GM23338 (cell line): Measurements from ENCODE around the gene SEPHS1. TPM values are rescaled to one million over a fixed set of nuclear protein-coding genes. Genes with fewer than 3 reads are reported as not detected.

Experiments used
- ATAC-seq: fragments of 200-7000 bp; cut with Tn5 transposase; 3 replicates; pipeline ENCODE4 v1.9.1; 2020
- DNase-seq: peaks from one replicate; pipeline ENCODE4 v3.0.0-alpha.2; 2015; ENCODE audit warnings: low spot score
- H2AFZ ChIP-seq: fragments of 200-600 bp; sonication (generic); 2 replicates; pipeline ENCODE4 v1.8.0; 2016; ENCODE audit warnings: antibody characterized with exemption, mild to moderate bottlenecking, moderate library complexity
- H3F3A ChIP-seq: fragments of 200-600 bp; sonication (generic); replicated peaks from 2 replicates; pipeline ENCODE4 v1.8.0; 2017; ENCODE audit warnings: antibody characterized with exemption, mixed run types, low read depth
- H3K27ac ChIP-seq: fragments of 200-600 bp; sonication (generic); 2 replicates; pipeline ENCODE4 v1.6.1; 2016; ENCODE audit warnings: low read depth
- H3K27me3 ChIP-seq: fragments of 200-600 bp; sonication (generic); 2 replicates; pipeline ENCODE4 v1.8.0; 2016; ENCODE audit warnings: mild to moderate bottlenecking, mixed run types, moderate library complexity; ENCODE audit not compliant: insufficient read depth
- H3K36me3 ChIP-seq: fragments of 200-600 bp; sonication (generic); 2 replicates; pipeline ENCODE4 v1.8.0; 2016; ENCODE audit warnings: mild to moderate bottlenecking; ENCODE audit not compliant: insufficient read depth
- H3K4me1 ChIP-seq: fragments of 200-600 bp; sonication (generic); 2 replicates; pipeline ENCODE4 v1.8.0; 2016; ENCODE audit warnings: mild to moderate bottlenecking, moderate library complexity; ENCODE audit not compliant: insufficient read depth
- H3K4me2 ChIP-seq: fragments of 200-600 bp; sonication (generic); 2 replicates; pipeline ENCODE4 v1.7.1; 2017; ENCODE audit warnings: mixed run types
- H3K4me3 ChIP-seq: fragments of 200-600 bp; sonication (generic); 2 replicates; pipeline ENCODE4 v1.6.1; 2016; ENCODE audit warnings: mixed run types
- H3K79me2 ChIP-seq: fragments of 200-600 bp; sonication (generic); replicated peaks from 2 replicates; pipeline ENCODE4 v1.8.0; 2017; ENCODE audit warnings: mild to moderate bottlenecking; ENCODE audit not compliant: insufficient read depth
- H3K9me2 ChIP-seq: fragments of 200-600 bp; sonication (generic); 2 replicates; pipeline ENCODE4 v1.8.0; 2017; ENCODE audit not compliant: insufficient read depth
- H4K20me1 ChIP-seq: fragments of 200-600 bp; sonication (generic); replicated peaks from 2 replicates; pipeline ENCODE4 v1.8.0; 2017; ENCODE audit warnings: mild to moderate bottlenecking; ENCODE audit not compliant: insufficient read depth
- H3K27ac Mint-ChIP-seq: 2 replicates; pipeline ENCODE4 v1.8.0; 2020; ENCODE audit warnings: inconsistent platforms, mild to moderate bottlenecking, moderate library complexity, mixed read lengths
- H3K27me3 Mint-ChIP-seq: 3 replicates; pipeline ENCODE4 v1.8.0; 2022; ENCODE audit warnings: low read depth, mild to moderate bottlenecking, moderate library complexity, mixed read lengths, inconsistent platforms; ENCODE audit not compliant: insufficient read depth, poor library complexity
- H3K36me3 Mint-ChIP-seq: 3 replicates; pipeline ENCODE4 v1.8.0; 2021; ENCODE audit warnings: low read depth, mild to moderate bottlenecking, inconsistent platforms, moderate library complexity, mixed read lengths
- H3K4me1 Mint-ChIP-seq: 3 replicates; pipeline ENCODE4 v1.8.0; 2020; ENCODE audit warnings: mild to moderate bottlenecking, inconsistent platforms, mixed read lengths
- H3K4me3 Mint-ChIP-seq: 3 replicates; pipeline ENCODE4 v1.8.0; 2021; ENCODE audit warnings: moderate library complexity, mild to moderate bottlenecking, inconsistent platforms, mixed read lengths
- H3K9me3 Mint-ChIP-seq: 3 replicates; pipeline ENCODE4 v1.8.0; 2020; ENCODE audit warnings: moderate library complexity, mild to moderate bottlenecking, inconsistent platforms, mixed read lengths
- JUNB ChIP-seq: IDR thresholded peaks from one replicate; pipeline ENCODE4 v1.6.1; 2016; ENCODE audit warnings: antibody characterized with exemption; ENCODE audit not compliant: unreplicated experiment
- POLR2AphosphoS5 ChIP-seq: IDR thresholded peaks from 2 replicates; pipeline ENCODE4 v1.6.1; 2016; ENCODE audit warnings: antibody characterized with exemption, low read depth
- ZNF114 ChIP-seq: fragments of 250-450 bp; sonication (Bioruptor Pico); IDR thresholded peaks from 2 replicates; pipeline ENCODE4 v1.5.0; 2020; ENCODE audit warnings: mild to moderate bottlenecking, moderate library complexity
- ZNF331 ChIP-seq: fragments of 250-450 bp; sonication (Bioruptor Pico); IDR thresholded peaks from 2 replicates; pipeline ENCODE4 v1.5.0; 2020; ENCODE audit warnings: low read depth, mild to moderate bottlenecking, moderate library complexity
- polyA plus RNA-seq: library from polyadenylated mRNA; unstranded; fragments of >200 nt; fragmentation: Nextera tagmentation; extraction: Ambion mirVana; gene quantifications from 2 replicates; pipeline ENCODE4 v1.2.1, GENCODE V29; 2016
- total RNA-seq: library from RNA; depleted of rRNA; stranded (reverse); fragments of >200 nt; shearing (Covaris generic); gene quantifications from 2 replicates; pipeline ENCODE4 v1.2.3, GENCODE V29; 2014
- TF ChIP-seq, protein P1 (sequence below), 2 experiments: fragments of 200-600 bp in 1 of 2; sonication (generic) in 1 of 2; conservative IDR thresholded peaks; 2 replicates each; pipeline versions ENCODE4 v1.5.1 to v1.6.1; 2016 to 2017; ENCODE audit warnings: antibody characterized with exemption in 2 of 2, low read depth in 2 of 2, mild to moderate bottlenecking in 2 of 2, moderate library complexity in 1 of 2
- TF ChIP-seq, protein P2 (sequence below): IDR thresholded peaks from one replicate; pipeline ENCODE4 v1.6.1; 2018; ENCODE audit warnings: antibody characterized with exemption; ENCODE audit not compliant: unreplicated experiment

The SEPHS1 gene
- total and polyA plus RNA-seq, 2 experiments from 2014 or later, result 260 to 609 TPM

DNA sequence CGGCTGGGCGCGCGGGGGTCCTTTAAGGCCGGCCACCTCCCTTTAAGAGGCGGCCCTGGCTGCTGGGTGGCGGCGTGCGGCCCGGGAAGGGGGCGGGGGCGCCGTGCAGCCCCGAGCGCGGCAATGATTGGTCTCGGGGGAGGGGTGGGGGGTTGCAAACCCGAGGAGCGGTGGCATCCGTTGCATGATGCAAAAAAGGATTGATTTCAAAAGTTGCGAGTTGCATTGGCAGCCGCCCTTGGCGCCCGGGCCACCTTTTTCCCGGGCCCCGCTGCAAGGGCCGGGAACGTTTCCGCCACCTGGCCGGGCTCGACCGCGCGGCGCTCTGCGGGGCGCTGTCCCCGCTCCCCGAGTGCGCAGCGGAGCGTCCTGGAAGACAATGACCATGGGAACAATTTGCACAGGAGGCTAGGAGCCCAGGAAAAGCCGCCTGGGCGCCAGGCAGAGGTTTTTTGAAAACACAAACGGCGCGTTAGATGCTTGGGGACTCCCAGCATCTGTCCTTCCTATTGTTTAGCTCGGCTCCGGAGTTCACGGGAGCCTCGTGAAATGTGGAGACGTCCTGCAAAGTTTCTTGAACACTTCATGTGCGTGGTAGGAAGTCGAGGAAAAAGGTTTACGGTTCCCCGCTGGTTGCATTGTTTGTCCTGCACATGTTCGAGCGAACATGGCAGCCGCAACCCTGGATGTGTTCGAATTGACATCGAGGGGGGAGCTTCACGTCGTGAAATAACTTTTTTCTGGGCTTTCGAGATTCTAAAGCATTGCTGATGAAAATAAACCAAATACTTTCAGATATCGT is at the start of gene SEPHS1 (continued):
- TF ChIP-seq, protein P1, sequence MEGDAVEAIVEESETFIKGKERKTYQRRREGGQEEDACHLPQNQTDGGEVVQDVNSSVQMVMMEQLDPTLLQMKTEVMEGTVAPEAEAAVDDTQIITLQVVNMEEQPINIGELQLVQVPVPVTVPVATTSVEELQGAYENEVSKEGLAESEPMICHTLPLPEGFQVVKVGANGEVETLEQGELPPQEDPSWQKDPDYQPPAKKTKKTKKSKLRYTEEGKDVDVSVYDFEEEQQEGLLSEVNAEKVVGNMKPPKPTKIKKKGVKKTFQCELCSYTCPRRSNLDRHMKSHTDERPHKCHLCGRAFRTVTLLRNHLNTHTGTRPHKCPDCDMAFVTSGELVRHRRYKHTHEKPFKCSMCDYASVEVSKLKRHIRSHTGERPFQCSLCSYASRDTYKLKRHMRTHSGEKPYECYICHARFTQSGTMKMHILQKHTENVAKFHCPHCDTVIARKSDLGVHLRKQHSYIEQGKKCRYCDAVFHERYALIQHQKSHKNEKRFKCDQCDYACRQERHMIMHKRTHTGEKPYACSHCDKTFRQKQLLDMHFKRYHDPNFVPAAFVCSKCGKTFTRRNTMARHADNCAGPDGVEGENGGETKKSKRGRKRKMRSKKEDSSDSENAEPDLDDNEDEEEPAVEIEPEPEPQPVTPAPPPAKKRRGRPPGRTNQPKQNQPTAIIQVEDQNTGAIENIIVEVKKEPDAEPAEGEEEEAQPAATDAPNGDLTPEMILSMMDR (conservative IDR thresholded peaks at IDR 0.05; ENCODE audit: low read depth in 2 of 2), result no peak
- peak; percentile 76 for TF ChIP-seq POLR2AphosphoS5

DNA sequence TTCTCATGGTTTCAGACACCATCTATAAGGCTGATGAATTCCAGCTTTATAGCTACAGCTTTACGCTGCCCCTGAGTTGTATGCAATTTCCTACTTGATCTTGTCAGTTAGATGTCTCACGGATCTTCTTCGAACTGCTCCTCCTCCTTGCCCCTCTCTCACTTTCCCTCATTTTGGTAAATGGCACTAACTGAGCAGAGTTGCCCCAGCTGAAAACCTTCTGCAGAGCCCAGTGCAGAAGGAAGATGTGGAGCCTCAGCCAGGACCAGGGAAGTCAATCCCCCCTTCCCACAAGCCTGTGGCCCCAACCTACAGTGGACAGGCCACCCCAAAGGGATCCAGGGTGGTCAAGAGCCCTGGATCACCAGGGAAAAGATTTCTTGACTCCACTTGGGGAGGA is 49.0 kb upstream of the SEPHS1 start:
- H3K9me2 ChIP-seq, result peaks cover 6% of the 10 kb centered on the region; the same call in 1 of the 2 replicates
- H2AFZ ChIP-seq, result no peak overlapping the region
- no peaks in the 10 kb centered on the region; the same call in 1 of the 2 replicates for H3K36me3 ChIP-seq
- Mint-ChIP-seq H3K27ac (no peak overlapping the region), H3K9me3 (peaks cover 45% of the 10 kb centered on the region), H3K36me3 (peaks cover 25% of the 10 kb centered on the region), H3K4me1 (peaks cover 17% of the 10 kb centered on the region), H3K27me3 (peaks cover 10% of the 10 kb centered on the region), H3K4me3 (no peak overlapping the region)
- H3F3A ChIP-seq, result 0 out of 2 replicates have a peak, but pooled peaks cover 11% of the 10 kb centered on the region
- H3K4me1 ChIP-seq, result peaks cover 12% of the 10 kb centered on the region
- no peaks in the 10 kb centered on the region for H4K20me1 ChIP-seq
- no peak overlapping the region for H3K27ac ChIP-seq
- no peaks in the 10 kb centered on the region for H3K27me3 ChIP-seq
- TF ChIP-seq, protein P2, sequence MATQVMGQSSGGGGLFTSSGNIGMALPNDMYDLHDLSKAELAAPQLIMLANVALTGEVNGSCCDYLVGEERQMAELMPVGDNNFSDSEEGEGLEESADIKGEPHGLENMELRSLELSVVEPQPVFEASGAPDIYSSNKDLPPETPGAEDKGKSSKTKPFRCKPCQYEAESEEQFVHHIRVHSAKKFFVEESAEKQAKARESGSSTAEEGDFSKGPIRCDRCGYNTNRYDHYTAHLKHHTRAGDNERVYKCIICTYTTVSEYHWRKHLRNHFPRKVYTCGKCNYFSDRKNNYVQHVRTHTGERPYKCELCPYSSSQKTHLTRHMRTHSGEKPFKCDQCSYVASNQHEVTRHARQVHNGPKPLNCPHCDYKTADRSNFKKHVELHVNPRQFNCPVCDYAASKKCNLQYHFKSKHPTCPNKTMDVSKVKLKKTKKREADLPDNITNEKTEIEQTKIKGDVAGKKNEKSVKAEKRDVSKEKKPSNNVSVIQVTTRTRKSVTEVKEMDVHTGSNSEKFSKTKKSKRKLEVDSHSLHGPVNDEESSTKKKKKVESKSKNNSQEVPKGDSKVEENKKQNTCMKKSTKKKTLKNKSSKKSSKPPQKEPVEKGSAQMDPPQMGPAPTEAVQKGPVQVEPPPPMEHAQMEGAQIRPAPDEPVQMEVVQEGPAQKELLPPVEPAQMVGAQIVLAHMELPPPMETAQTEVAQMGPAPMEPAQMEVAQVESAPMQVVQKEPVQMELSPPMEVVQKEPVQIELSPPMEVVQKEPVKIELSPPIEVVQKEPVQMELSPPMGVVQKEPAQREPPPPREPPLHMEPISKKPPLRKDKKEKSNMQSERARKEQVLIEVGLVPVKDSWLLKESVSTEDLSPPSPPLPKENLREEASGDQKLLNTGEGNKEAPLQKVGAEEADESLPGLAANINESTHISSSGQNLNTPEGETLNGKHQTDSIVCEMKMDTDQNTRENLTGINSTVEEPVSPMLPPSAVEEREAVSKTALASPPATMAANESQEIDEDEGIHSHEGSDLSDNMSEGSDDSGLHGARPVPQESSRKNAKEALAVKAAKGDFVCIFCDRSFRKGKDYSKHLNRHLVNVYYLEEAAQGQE, result no peak
- TF ChIP-seq ZNF331, result peak; percentile 94
- no peak for DNase-seq
- no peak for ATAC-seq
- H3K79me2 ChIP-seq, result no peaks in the 10 kb centered on the region
- no peak overlapping the region for H3K4me3 ChIP-seq
- no peak overlapping the region for H3K4me2 ChIP-seq

DNA sequence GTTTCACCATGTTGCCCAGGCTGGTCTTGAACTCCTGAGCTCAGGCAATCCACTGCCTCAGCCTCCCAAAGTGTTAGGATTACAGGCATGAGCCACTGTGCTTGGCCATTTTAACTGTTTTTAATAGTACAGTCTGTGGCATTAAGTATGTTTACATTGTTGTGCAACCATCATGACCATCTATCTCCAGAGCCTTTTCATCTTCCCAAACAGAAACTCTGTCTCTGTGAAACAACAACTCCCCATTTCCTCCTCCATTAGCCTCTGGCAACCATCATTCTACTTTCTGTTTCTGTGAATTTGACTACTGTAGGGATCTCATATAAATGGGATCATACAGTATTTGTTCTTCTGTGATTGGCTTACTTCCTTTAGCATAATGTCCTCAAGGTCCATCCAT is 48.3 kb upstream of the SEPHS1 start:
- ATAC-seq (no peak), DNase-seq (no peak)
- Histone ChIP-seq H3K4me3 (no peak overlapping the region), H3K27me3 (no peaks in the 10 kb centered on the region), H3K79me2 (no peaks in the 10 kb centered on the region), H3K36me3 (no peaks in the 10 kb centered on the region; the same call in 1 of the 2 replicates), H3K9me2 (peaks cover 5% of the 10 kb centered on the region; the same call in 1 of the 2 replicates), H3K4me1 (peaks cover 17% of the 10 kb centered on the region), H4K20me1 (no peaks in the 10 kb centered on the region), H2AFZ (no peak overlapping the region), H3F3A (0 out of 2 replicates have a peak, but pooled peaks cover 7% of the 10 kb centered on the region), H3K4me2 (no peak overlapping the region), H3K27ac (no peak overlapping the region)
- no peak overlapping the region for H3K27ac Mint-ChIP-seq
- H3K4me3 Mint-ChIP-seq, result no peak overlapping the region
- peaks cover 25% of the 10 kb centered on the region for H3K36me3 Mint-ChIP-seq
- peaks cover 10% of the 10 kb centered on the region for H3K27me3 Mint-ChIP-seq
- H3K4me1 Mint-ChIP-seq, result peaks cover 21% of the 10 kb centered on the region
- H3K9me3 Mint-ChIP-seq, result peaks cover 45% of the 10 kb centered on the region
- TF ChIP-seq ZNF114 (CRISPR knock-in tag), result no peak
- TF ChIP-seq, protein P2, result no peak
- TF ChIP-seq JUNB, result no peak
